ENCODE measurements around the gene GULP1.

Gene GULP1

GRCh38 chr2:188414869-188415753 is 123.4 kb downstream of the GULP1 start:
- in situ Hi-C loops (cut with MboI; ENCODE audit: low sequenced_read_pairs), result no loop called here

- in situ Hi-C loops (cut with MboI; ENCODE audit: low sequenced_read_pairs), result no loop called here
Observed at GRCh38 chr2:188415754-188416083, 124.0 kb downstream of the GULP1 start.

GRCh38 chr2:188416367-188416766 is 124.7 kb downstream of the GULP1 start:
- in situ Hi-C loops (cut with MboI; ENCODE audit: low sequenced_read_pairs), result no loop called here

GRCh38 chr2:188422726-188423125 is 131.1 kb downstream of the GULP1 start:
- in situ Hi-C loops (cut with MboI; ENCODE audit: low sequenced_read_pairs), result no loop called here

GRCh38 chr2:188425266-188425665 is 133.6 kb downstream of the GULP1 start:
- in situ Hi-C loops (cut with MboI; ENCODE audit: low sequenced_read_pairs), result no loop called here

GRCh38 chr2:188426121-188426520 is 134.4 kb downstream of the GULP1 start:
- in situ Hi-C loops (cut with MboI; ENCODE audit: low sequenced_read_pairs), result no loop called here

- in situ Hi-C loops (cut with MboI; ENCODE audit: low sequenced_read_pairs), result no loop called here
Observed at GRCh38 chr2:188430705-188431104, 139.0 kb downstream of the GULP1 start.

GRCh38 chr2:188434018-188434417 is 142.3 kb downstream of the GULP1 start:
- in situ Hi-C loops (cut with MboI; ENCODE audit: low sequenced_read_pairs), result no loop called here

GRCh38 chr2:188435115-188435514 is 143.4 kb downstream of the GULP1 start:
- in situ Hi-C loops (cut with MboI; ENCODE audit: low sequenced_read_pairs), result no loop called here

GRCh38 chr2:188437537-188437936 is 145.9 kb downstream of the GULP1 start:
- in situ Hi-C loops (cut with MboI; ENCODE audit: low sequenced_read_pairs), result no loop called here

- in situ Hi-C loops (cut with MboI; ENCODE audit: low sequenced_read_pairs), result no loop called here
Observed at GRCh38 chr2:188439986-188440385, 148.3 kb downstream of the GULP1 start.

- in situ Hi-C loops (cut with MboI; ENCODE audit: low sequenced_read_pairs), result no loop called here
Observed at GRCh38 chr2:188440849-188441248, 149.2 kb downstream of the GULP1 start.

GRCh38 chr2:188441288-188441947 is 149.7 kb downstream of the GULP1 start:
- in situ Hi-C loops (cut with MboI; ENCODE audit: low sequenced_read_pairs), result no loop called here

- in situ Hi-C loops (cut with MboI; ENCODE audit: low sequenced_read_pairs), result no loop called here
Observed at GRCh38 chr2:188443207-188443606, 151.5 kb downstream of the GULP1 start.

GRCh38 chr2:188444106-188444835 is 152.6 kb downstream of the GULP1 start:
- in situ Hi-C loops (cut with MboI; ENCODE audit: low sequenced_read_pairs), result no loop called here

GRCh38 chr2:188449561-188449960 is 157.9 kb downstream of the GULP1 start:
- in situ Hi-C loops (cut with MboI; ENCODE audit: low sequenced_read_pairs), result no loop called here

- in situ Hi-C loops (cut with MboI; ENCODE audit: low sequenced_read_pairs), result no loop called here
Observed at GRCh38 chr2:188449971-188450370, 158.3 kb downstream of the GULP1 start.

- in situ Hi-C loops (cut with MboI; ENCODE audit: low sequenced_read_pairs), result no loop called here
Observed at GRCh38 chr2:188450732-188451483, 159.2 kb downstream of the GULP1 start.

GRCh38 chr2:188452084-188452483 is 160.4 kb downstream of the GULP1 start:
- in situ Hi-C loops (cut with MboI; ENCODE audit: low sequenced_read_pairs), result no loop called here

GRCh38 chr2:188456114-188456909 is 164.6 kb downstream of the GULP1 start:
- in situ Hi-C loops (cut with MboI; ENCODE audit: low sequenced_read_pairs), result no loop called here

Measured in hTERT RPE-1 (cell line).